A549 (cell line): ENCODE results near the gene CIAO2B. TPM values are rescaled to one million over a fixed set of nuclear protein-coding genes. Genes with fewer than 3 reads are reported as not detected.

Experiments used
- ATAC-seq, 2 experiments: fragments of 200-7000 bp in 1 of 2; fragments of >200 bp in 1 of 2; cut with Nextera tagmentation in 1 of 2; cut with Tn5 transposase in 1 of 2; 3 replicates each; pipeline versions ENCODE4 v1.8.0 to v1.9.1; 2018 to 2020; ENCODE audit warnings: mild to moderate bottlenecking in 1 of 2, moderate library complexity in 1 of 2
- CTCF ChIA-PET: fragments of 300-600 bp; sonication (Branson Sonifier 250); formaldehyde crosslinking; extraction: SDS; loops from one replicate; lab custom pipeline; 2021; ENCODE audit warnings: antibody characterized with exemption, inconsistent platforms; lab: Yijun Ruan, JAX
- POLR2A ChIA-PET: fragments of 350-600 bp; formaldehyde crosslinking; extraction: SDS; loops from one replicate; lab custom pipeline; 2021; ENCODE audit warnings: antibody characterized with exemption, inconsistent platforms; lab: Yijun Ruan, JAX
- DNase-seq, 2 experiments: peaks; one replicate each; pipeline versions ENCODE4 v3.0.0 to v3.0.0-alpha.2; 2011 to 2016; ENCODE audit warnings: low read depth in 1 of 2, low spot score in 1 of 2
- FAIRE-seq: peaks from 2 replicates; lab custom pipeline; 2011; peaks lifted over from hg19 to GRCh38; lab: Jason Lieb, UNC
- H3K27ac ChIP-seq, 2 experiments: fragments of >200 bp; sonication (Bioruptor Twin); formaldehyde crosslinking; 3 replicates each; pipeline ENCODE4 v1.5.1; 2016 to 2017
- H3K4me1 ChIP-seq: fragments of >200 bp; sonication (Bioruptor Twin); formaldehyde crosslinking; 3 replicates; pipeline ENCODE4 v1.6.1; 2016
- H3K4me2 ChIP-seq: fragments of >200 bp; sonication (Bioruptor Twin); formaldehyde crosslinking; 3 replicates; pipeline ENCODE4 v1.6.1; 2016
- H3K4me3 ChIP-seq: fragments of >200 bp; sonication (Bioruptor Twin); formaldehyde crosslinking; 3 replicates; pipeline ENCODE4 v1.5.1; 2016
- H3K9me3 ChIP-seq: fragments of >200 bp; sonication (Bioruptor Twin); formaldehyde crosslinking; 3 replicates; pipeline ENCODE4 v1.6.1; 2016
- CBX2 ChIP-seq: fragments of 200-600 bp; sonication (generic); IDR thresholded peaks from 2 replicates; pipeline ENCODE4 v1.6.1; 2016; ENCODE audit warnings: low read depth, mild to moderate bottlenecking, borderline replicate concordance
- EP300 ChIP-seq, 2 experiments: fragments of >200 bp; sonication (Bioruptor Twin); formaldehyde crosslinking; IDR thresholded peaks; 2 replicates in 1 of 2; 3 replicates in 1 of 2; pipeline ENCODE4 v1.6.1; 2016 to 2017
- FOXS1 ChIP-seq: fragments of 250-450 bp; sonication (Bioruptor Pico); IDR thresholded peaks from 2 replicates; pipeline ENCODE4 v1.5.0; 2020; ENCODE audit warnings: mild to moderate bottlenecking, moderate library complexity
- HDAC2 ChIP-seq: fragments of 200-600 bp; sonication (generic); IDR thresholded peaks from 2 replicates; pipeline ENCODE4 v1.6.1; 2016
- JUN ChIP-seq, 2 experiments: fragments of >200 bp; sonication (Bioruptor Twin); formaldehyde crosslinking; IDR thresholded peaks; 2 replicates in 1 of 2; 3 replicates in 1 of 2; pipeline ENCODE4 v1.6.1; 2016 to 2017
- JUNB ChIP-seq: fragments of >200 bp; sonication (Bioruptor Twin); formaldehyde crosslinking; IDR thresholded peaks from 2 replicates; pipeline ENCODE4 v1.6.1; 2016
- MAFK ChIP-seq: fragments of 450-650 bp; IDR thresholded peaks from 2 replicates; pipeline ENCODE4 v1.6.1; 2014; ENCODE audit not compliant: partially characterized antibody
- NFE2L2 ChIP-seq: fragments of 150-350 bp; conservative IDR thresholded peaks from 2 replicates; pipeline ENCODE4 v1.6.1; 2014; ENCODE audit warnings: low read length
- RAD21 ChIP-seq, 2 experiments: fragments of >200 bp in 1 of 2; sonication (Bioruptor Twin) in 1 of 2; formaldehyde crosslinking in 1 of 2; IDR thresholded peaks in 1 of 2; conservative IDR thresholded peaks in 1 of 2; 2 replicates in 1 of 2; 3 replicates in 1 of 2; pipeline ENCODE4 v1.6.1; 2012 to 2018; ENCODE audit warnings: inconsistent platforms in 1 of 2
- RARB ChIP-seq: fragments of 250-450 bp; sonication (Bioruptor Pico); IDR thresholded peaks from 2 replicates; pipeline ENCODE4 v1.8.0; 2021; ENCODE audit warnings: mild to moderate bottlenecking, moderate library complexity
- RFX5 ChIP-seq: fragments of 450-650 bp; IDR thresholded peaks from 2 replicates; pipeline ENCODE4 v1.7.1; 2014; ENCODE audit warnings: antibody characterized with exemption, mild to moderate bottlenecking, moderate library complexity
- SREBF2 ChIP-seq: fragments of 450-650 bp; IDR thresholded peaks from 2 replicates; pipeline ENCODE4 v1.6.1; 2014; ENCODE audit warnings: mild to moderate bottlenecking, moderate library complexity
- USF2 ChIP-seq: fragments of 450-650 bp; IDR thresholded peaks from 2 replicates; pipeline ENCODE4 v1.6.1; 2014; ENCODE audit warnings: antibody characterized with exemption
- ZC3H11A ChIP-seq: fragments of 450-650 bp; IDR thresholded peaks from 2 replicates; pipeline ENCODE4 v1.6.1; 2014; ENCODE audit warnings: antibody characterized with exemption, mild to moderate bottlenecking
- ZFP36 ChIP-seq: fragments of 450-650 bp; IDR thresholded peaks from 2 replicates; pipeline ENCODE4 v1.6.1; 2014; ENCODE audit warnings: borderline replicate concordance; ENCODE audit not compliant: partially characterized antibody
- WGBS: methylation state at CpG from one replicate; pipeline ENCODE4 v1.1.6; 2017; ENCODE audit errors: missing lambda C conversion rate; 5-methylcytosine and 5-hydroxymethylcytosine counted together
- polyA plus RNA-seq, 4 experiments: library from polyadenylated mRNA; depleted of rRNA in 3 of 4; stranded (reverse); fragments of >200 nt; fragmentation: RNase III in 1 of 4; extraction: RNeasy Plus Mini Kit Qiagen cat#74134 plus additional on column Dnase treatment in 1 of 4; gene quantifications; 2 replicates in 3 of 4; 3 replicates in 1 of 4; pipeline ENCODE4 v1.2.3, GENCODE V29; 2011 to 2017
- TF ChIP-seq, protein P1 (sequence below): fragments of 250-450 bp; sonication (Bioruptor Pico); IDR thresholded peaks from 2 replicates; pipeline ENCODE4 v1.5.0; 2020; ENCODE audit warnings: low read depth, mild to moderate bottlenecking, moderate library complexity
- TF ChIP-seq, protein P2 (sequence below): fragments of >200 bp; sonication (Bioruptor Twin); formaldehyde crosslinking; IDR thresholded peaks from 3 replicates; pipeline ENCODE4 v1.5.1; 2016
- TF ChIP-seq, protein P3 (sequence below): IDR thresholded peaks from 2 replicates; pipeline ENCODE4 v1.6.1; 2012; ENCODE audit warnings: low read depth, borderline replicate concordance
- TF ChIP-seq, protein P4 (sequence below): IDR thresholded peaks from 2 replicates; pipeline ENCODE4 v1.6.1; 2012

Gene CIAO2B
- polyA plus RNA-seq, 2 of the 4 experiments (the other 2 are of a cell fraction) = 134 to 140 TPM

- FAIRE-seq (no peak), DNase-seq (no peak), ATAC-seq (0 out of 6 replicates have a peak, but pooled peaks of 1 of the 2 experiments have one; percentile 13)
- WGBS = 80% methylated on average over 5 of the region's 7 CpGs
- Histone ChIP-seq H3K4me2 (peak overlapping the region; percentile 64; the same call in 2 of the 3 replicates), H3K27ac (peak overlapping the region; percentile 67 to 79; a peak in 5 of 6 replicates), H3K4me1 (peaks cover 28% of the 10 kb centered on the region), H3K9me3 (no peaks in the 10 kb centered on the region), H3K4me3 (no peak overlapping the region)
- ChIA-PET CTCF (interaction anchor here (1.4 to 40.8 kb wide), 5 partner anchors 2 to 254 kb away, joined by 3 to 837 read pairs (median 4); partner anchors contain the start of genes CDH16, PDP2 and RRAD), POLR2A (no interaction called here)
- no peak for TF ChIP-seq ZFP36
- no peak for TF ChIP-seq MAFK
- TF ChIP-seq JUN (IDR thresholded peaks at IDR 0.05) = no peak
- no peak for TF ChIP-seq RARB (CRISPR knock-in tag)
- no peak for TF ChIP-seq CBX2
- no peak for TF ChIP-seq EP300 (IDR thresholded peaks at IDR 0.05)
- TF ChIP-seq, protein P1, sequence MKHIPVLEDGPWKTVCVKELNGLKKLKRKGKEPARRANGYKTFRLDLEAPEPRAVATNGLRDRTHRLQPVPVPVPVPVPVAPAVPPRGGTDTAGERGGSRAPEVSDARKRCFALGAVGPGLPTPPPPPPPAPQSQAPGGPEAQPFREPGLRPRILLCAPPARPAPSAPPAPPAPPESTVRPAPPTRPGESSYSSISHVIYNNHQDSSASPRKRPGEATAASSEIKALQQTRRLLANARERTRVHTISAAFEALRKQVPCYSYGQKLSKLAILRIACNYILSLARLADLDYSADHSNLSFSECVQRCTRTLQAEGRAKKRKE (CRISPR knock-in tag) = no peak
- TF ChIP-seq RAD21 (conservative IDR thresholded peaks at IDR 0.05 in 1 of 2, IDR thresholded peaks at IDR 0.05 in 1 of 2) = no peak
- TF ChIP-seq, protein P2, sequence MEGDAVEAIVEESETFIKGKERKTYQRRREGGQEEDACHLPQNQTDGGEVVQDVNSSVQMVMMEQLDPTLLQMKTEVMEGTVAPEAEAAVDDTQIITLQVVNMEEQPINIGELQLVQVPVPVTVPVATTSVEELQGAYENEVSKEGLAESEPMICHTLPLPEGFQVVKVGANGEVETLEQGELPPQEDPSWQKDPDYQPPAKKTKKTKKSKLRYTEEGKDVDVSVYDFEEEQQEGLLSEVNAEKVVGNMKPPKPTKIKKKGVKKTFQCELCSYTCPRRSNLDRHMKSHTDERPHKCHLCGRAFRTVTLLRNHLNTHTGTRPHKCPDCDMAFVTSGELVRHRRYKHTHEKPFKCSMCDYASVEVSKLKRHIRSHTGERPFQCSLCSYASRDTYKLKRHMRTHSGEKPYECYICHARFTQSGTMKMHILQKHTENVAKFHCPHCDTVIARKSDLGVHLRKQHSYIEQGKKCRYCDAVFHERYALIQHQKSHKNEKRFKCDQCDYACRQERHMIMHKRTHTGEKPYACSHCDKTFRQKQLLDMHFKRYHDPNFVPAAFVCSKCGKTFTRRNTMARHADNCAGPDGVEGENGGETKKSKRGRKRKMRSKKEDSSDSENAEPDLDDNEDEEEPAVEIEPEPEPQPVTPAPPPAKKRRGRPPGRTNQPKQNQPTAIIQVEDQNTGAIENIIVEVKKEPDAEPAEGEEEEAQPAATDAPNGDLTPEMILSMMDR = no peak
- no peak for TF ChIP-seq RFX5
- no peak for TF ChIP-seq SREBF2
- TF ChIP-seq, protein P3, sequence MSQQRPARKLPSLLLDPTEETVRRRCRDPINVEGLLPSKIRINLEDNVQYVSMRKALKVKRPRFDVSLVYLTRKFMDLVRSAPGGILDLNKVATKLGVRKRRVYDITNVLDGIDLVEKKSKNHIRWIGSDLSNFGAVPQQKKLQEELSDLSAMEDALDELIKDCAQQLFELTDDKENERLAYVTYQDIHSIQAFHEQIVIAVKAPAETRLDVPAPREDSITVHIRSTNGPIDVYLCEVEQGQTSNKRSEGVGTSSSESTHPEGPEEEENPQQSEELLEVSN = no peak
- TF ChIP-seq NFE2L2 = no peak
Measured at GRCh38 chr16:66900721-66901441, 33.3 kb downstream of the CIAO2B start.

GRCh38 chr16:66899945-66900710, 34.1 kb downstream of the CIAO2B start:
- WGBS = 46% methylated on average over 7 of the region's 9 CpGs
- peak; percentile 54 to 59 for DNase-seq
- ChIA-PET CTCF (interaction anchor here (0.6 to 40.8 kb wide), 8 partner anchors 1 to 380 kb away, joined by 3 to 837 read pairs (median 4); partner anchors contain the start of genes CDH16, PDP2 and RRAD), POLR2A (no interaction called here)
- ATAC-seq = peak; percentile 32 to 42; a peak in 5 of 6 replicates
- H3K27ac ChIP-seq = peak overlapping the region; percentile 67 to 79
- H3K4me3 ChIP-seq = no peak overlapping the region
- H3K9me3 ChIP-seq = no peaks in the 10 kb centered on the region
- peaks cover 28% of the 10 kb centered on the region for H3K4me1 ChIP-seq
- peak overlapping the region; percentile 64 for H3K4me2 ChIP-seq
- FAIRE-seq = no peak
- TF ChIP-seq FOXS1 (CRISPR knock-in tag) (no peak), ZC3H11A (no peak), JUNB (no peak), USF2 (no peak), HDAC2 (no peak)
- TF ChIP-seq, protein P4, sequence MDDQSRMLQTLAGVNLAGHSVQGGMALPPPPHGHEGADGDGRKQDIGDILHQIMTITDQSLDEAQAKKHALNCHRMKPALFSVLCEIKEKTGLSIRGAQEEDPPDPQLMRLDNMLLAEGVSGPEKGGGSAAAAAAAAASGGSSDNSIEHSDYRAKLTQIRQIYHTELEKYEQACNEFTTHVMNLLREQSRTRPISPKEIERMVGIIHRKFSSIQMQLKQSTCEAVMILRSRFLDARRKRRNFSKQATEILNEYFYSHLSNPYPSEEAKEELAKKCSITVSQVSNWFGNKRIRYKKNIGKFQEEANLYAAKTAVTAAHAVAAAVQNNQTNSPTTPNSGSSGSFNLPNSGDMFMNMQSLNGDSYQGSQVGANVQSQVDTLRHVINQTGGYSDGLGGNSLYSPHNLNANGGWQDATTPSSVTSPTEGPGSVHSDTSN = no peak
